Measurements from ENCODE around the gene RPS6KL1.
A peak's percentile ranks its signal among the peaks of the same experiment; 100 is the strongest.

RPS6KL1 gene

DNA sequence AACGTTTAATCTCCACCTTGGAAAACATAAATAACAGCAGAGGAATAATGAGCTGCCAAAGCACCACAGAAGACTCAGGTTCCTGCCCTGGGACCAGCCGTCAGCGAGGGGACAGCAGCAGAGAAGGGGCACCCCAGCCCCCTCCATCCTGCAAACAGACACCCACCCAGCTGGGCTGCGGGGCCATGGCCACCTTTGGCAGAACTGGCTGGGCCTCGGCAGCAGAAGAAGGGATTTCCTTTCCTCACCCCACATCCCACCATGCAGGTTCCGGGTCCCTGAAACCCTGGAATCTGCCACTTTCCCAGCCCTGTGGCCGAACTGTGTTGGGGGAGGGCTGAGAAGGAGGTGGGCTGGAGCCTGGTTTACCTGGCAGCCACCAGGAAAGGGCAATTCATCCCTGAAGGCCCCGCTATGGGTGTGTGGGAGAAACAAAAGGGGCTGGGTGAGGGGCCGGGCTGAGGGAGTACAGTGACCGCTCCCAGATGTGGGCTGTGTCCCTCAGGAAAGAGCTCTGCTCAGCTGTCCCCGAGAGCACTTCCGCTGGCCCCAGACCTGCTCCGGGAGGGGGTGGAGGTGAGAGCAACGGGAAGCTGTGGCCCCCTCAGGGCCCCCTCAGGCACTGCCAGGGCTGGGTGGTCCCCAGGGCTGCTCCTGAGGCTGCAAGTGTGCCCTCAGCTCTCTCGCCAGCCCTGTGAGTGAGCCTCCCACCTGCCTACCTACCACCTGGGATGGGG, 28.6 kb upstream of the RPS6KL1 start:
- DNase-seq = no peak

DNA sequence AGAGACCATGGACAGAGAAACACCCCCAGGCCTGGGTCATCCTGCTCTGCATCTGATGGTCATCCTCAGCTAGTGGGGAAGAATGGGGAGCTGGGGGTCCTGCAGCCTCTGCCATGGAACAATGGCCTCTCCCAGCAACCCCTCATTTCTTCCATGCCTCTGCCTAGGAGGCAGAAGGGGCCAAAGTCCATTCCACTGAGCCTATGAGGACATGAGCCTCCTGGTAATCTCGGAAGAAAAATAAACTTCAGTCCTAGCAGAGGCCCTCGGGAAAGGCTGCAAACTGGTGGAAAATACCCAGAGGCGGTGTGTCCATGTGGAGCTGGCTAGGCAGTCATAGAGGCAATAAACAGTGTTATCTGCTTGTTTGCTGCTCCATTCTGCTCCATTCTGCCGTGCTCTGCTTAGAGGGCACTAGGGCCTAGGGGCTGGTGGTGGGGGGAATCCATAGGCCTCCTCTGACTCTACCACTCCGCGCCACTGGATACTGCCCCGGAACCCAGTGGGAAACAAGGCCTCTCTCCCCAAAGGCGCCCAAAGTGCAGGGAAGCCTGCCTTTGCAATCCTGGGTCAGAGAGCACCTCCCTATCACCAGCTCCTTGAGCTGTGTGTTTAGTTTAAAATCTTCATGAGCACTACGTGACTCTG, 27.9 kb upstream of the RPS6KL1 start:
- no peak for DNase-seq

GRCh38 chr14:74949859-74950573, 27.0 kb upstream of the RPS6KL1 start:
- DNase-seq = no peak

DNA sequence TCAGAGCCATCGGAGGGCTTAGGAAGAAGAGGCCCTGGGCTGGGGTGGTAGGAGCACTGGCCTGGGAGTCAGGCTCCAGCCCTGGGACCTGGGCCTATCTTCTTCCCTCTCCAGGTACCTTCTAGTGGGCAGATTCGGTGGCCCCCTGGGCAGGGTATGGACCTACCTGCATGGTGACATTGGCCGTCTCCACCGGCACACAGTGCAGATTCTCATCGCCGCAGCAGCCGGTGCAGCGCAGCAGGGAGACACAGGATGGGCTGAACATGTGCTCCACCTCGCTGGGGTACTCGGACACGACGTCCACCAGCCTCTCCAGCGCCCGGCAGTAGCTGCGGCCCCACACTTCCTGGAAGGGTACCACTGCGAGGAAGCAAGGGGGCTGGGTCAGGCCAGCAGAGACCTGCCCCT, 26.1 kb upstream of the RPS6KL1 start:
- no peak for DNase-seq

- DNase-seq = no peak
Observed at GRCh38 chr14:74948228-74949175, 25.4 kb upstream of the RPS6KL1 start.

DNA sequence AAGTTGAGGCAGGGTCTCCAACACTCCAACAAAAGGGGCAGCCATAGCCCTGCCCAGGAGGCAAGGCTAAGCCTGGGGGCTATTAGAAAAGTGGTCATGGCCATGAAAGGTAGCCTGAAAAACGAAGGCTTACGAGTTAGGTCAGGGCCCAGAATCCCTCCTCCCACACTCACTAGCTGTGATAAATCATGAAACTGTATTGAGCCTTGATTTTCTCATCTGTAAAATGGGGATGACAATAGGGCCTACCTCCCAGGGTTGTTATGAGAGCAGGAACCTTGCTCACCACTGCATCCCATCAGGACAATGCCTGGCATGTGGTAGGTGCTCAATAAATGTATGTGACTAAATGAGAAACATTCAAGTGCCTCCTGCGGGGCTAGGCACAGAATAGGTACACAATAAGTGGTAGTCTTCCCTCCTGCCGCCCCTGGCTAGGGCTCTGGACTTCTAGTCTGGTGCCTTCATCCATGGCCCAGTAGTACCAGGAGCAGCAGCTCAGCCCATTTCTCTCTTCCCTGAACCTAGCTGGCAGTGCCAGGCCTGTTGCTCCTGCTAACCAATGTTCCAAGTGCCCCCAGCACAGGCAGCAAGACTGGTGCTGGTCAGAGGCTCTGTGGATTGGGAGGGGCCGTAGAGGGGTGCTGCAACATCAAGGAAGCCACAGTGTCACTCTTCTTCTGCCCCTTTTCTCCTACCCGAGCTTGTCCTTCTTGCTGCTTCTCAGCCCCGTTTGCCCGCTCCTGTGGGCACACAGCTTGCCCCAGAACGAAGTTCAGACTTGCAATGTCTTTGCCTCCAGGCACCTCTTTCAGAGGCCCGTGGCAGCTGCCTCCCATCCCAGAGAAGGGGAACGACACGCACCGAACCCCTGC, 24.5 kb upstream of the RPS6KL1 start:
- no peak for DNase-seq

DNA sequence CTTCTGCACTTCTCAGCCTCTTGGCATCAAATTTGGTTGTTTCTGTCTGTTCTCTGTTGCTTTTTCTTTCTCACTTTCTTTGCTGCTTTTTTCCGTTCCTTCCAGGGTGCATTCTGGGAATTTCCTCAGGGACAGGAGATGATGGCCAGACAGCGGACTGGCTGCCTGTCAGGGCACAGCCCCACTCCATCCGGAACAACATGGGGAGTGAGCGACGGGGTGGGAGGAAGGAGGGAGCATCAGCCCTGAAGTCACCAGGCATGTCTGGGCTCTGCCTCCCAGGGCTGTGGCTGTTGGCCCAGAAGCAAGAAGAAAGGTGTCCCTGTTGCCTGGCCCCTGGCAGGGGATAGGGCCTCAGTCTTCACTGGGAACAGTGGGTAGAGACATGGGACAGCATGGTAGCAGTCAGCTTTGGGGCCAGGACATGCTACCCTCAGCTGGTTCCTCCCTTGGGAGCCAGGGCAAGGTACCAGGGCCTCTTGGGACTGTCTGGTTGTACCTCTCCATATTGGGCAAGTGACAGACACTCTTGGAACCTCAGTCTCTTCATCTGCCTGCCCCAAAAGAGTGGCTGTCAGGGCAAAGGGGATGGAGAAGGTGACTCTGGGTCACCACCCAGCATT, 23.7 kb upstream of the RPS6KL1 start:
- no peak for DNase-seq

- DNase-seq = peak; percentile 68
Observed at GRCh38 chr14:74945852-74946658, 23.0 kb upstream of the RPS6KL1 start.

DNA sequence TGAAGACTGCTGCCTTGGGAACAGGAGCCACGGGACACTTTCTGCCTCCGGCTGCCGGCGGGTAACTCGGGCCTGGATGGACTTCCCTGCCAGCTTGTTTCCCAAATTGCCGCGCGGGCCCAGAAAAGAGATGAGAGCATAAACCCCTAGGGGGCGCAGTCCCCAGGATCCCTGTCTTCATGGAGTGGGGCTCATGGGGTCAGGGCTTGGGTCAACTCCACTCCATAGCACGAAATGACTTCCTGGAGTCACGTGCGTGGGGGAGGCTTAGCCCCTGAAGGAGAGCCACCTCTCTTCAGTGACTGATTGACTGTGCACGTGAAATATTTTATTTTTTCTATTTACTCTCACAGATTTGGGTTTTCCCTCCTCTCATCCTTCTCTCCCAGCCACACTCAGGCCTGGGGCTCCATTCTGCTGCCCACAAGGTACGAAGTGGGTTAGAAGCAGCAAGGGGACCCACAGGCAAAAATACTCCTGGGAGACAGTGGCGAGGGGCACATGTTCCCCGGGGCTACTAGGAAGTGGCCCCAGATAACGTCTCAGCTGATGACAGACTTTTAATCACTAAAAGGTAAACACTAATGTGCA, 22.3 kb upstream of the RPS6KL1 start:
- peak; percentile 11 for DNase-seq

DNA sequence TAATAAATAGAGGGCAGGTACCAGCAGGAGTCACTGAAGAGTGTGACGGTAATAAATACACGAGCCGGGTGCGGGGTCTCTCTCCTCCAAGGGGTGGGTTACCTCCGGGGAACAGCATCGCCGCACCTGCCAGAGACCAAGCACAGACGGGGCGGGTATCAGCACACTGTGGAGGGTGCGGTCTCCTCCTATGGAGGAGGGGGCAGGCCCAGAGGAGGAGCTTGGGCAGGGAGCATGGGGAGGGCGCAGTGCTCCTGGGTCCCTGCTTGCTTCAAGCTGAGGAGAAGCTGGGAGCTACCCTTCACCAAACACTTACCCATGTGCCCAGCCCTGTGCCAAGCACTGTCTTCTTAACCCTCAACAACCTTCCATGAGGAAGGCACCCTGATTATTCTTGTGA, 19.5 kb upstream of the RPS6KL1 start:
- no peak for DNase-seq

DNA sequence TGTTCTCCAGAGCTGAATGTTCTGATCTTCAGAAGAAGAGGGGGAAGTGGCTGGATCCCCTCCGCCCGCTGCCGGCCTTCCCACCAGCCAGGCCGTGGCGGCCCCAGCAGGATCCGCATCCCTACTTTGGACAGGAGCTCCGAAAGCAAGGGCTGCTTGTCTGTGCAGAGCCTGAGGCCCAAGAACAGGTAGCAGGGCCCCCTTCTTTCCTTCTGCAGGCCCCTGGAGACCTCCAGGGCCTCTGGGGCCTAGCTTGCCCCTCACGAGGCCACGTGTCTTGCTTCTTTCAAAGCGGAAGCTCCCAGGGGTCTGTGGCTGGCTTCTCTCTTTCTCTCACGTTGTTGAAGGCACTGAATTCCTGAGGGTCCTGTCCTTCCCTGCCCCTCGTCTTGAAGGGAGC, 19.1 kb upstream of the RPS6KL1 start:
- no peak for DNase-seq

GRCh38 chr14:74941676-74942097, 18.6 kb upstream of the RPS6KL1 start:
- peak; percentile 63 for DNase-seq

GRCh38 chr14:74940956-74941565, 18.0 kb upstream of the RPS6KL1 start:
- no peak for DNase-seq

DNA sequence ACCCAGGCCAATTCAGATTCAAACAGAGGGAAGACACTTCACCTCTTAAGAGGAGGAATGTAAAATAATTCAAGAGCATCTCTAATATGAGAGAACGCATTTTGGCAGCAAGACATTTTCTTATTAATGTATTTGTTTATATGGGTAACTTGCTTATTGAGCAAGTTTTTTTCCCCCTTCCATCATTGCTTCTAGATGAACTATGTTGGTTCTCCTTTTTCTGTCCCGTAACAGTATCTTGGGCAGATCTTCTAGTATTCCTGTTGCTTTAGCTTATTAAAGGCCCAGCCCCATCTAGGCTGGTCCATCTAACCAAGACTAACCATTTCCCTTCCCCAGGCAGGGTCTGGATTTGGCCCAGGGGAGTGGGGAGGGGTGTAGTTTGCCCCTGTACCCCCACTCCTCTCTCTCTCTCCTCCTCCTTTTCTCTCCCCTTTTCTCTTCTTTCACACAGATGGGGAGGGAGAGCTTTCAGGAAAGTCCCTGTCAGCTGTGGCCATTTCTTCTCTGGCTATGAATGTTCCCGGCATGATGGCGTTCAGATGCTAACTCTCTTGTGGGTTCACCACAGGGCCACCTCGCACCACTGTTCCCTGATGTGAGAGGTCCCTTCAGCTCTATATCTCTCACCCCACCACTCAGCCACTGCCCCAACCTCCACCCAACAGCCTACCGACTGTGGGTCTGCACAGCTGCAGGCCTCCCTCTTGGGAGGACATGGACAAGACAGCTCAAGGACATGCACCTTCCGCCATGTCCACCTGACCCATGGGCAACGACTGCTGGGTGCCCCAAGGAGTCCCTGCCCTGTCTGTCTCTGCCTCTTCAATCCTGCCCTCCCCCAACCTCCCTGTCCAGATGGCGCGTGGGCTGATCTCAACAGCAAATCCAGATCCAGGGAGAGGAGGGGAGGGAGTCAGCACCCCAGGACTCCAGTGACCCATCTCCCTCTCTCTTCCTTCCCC, 15.8 kb upstream of the RPS6KL1 start:
- no peak for DNase-seq

DNA sequence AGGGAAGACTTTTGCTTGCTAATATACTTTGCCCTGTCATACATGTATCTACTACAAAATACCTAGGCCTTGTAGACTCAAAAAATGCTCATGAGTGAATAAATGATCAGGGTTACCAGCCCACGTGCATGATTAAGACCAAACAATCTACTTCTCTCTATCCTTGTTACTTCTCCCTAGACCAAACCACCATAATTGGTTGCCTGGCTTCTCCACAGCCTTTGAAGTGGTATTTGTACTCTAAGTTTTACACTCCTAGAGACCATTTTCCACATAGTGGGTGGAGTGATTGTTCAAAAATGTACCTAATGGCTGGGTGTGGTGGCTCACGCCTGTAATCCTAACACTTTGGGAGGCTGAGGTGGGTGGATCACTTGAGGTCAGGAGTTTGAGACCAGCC, 14.1 kb upstream of the RPS6KL1 start:
- DNase-seq = no peak

DNA sequence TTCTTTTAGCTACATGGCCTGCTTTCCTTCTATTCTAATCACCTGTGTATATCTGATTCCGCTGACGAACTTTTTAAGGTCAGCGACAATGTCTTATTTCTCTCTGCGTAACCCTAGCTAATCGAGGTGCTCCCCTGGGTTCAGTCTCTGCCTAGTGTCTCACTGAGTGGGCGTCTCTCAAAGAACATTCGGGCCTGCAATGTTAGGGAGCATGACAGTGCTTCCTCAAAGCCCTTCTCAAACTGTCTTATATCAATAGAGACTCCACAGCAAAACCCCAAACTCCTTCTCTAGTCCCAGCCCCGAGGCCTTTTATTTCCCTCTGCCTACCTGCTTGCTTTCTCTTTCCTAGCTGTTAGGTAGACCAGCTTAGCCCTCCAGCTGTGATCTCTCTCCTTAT, 13.7 kb upstream of the RPS6KL1 start:
- DNase-seq = no peak

- DNase-seq = no peak
Observed at GRCh38 chr14:74936151-74936550, 13.1 kb upstream of the RPS6KL1 start.

DNA sequence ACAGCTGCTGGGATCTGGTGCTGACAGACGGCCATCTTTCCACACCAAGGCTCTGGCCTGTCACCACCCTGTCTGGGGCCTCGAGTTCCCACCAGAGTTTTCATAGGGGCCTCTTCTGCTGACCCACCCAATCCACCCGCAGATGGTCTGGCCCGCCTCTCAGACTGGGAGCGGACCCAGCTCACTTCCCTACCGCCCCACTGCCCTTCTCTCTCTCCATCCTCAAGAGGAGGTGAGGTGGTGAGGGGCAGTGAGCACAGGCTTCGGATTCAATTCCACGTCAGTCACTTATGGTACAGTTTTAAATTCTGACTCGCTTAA, 12.3 kb upstream of the RPS6KL1 start:
- no peak for DNase-seq
